Activated effector memory CD4-positive, alpha-beta T cell treated with Interleukin-2 at 50 U/mL for 16 hours (primary cell): ENCODE results near the gene CDS2.
A peak's percentile ranks its signal among the peaks of the same experiment; 100 is the strongest.

ENCODE experiments used
- DNase-seq: peaks from one replicate; pipeline ENCODE4 v3.0.0-alpha.2; 2020

Gene CDS2

DNA sequence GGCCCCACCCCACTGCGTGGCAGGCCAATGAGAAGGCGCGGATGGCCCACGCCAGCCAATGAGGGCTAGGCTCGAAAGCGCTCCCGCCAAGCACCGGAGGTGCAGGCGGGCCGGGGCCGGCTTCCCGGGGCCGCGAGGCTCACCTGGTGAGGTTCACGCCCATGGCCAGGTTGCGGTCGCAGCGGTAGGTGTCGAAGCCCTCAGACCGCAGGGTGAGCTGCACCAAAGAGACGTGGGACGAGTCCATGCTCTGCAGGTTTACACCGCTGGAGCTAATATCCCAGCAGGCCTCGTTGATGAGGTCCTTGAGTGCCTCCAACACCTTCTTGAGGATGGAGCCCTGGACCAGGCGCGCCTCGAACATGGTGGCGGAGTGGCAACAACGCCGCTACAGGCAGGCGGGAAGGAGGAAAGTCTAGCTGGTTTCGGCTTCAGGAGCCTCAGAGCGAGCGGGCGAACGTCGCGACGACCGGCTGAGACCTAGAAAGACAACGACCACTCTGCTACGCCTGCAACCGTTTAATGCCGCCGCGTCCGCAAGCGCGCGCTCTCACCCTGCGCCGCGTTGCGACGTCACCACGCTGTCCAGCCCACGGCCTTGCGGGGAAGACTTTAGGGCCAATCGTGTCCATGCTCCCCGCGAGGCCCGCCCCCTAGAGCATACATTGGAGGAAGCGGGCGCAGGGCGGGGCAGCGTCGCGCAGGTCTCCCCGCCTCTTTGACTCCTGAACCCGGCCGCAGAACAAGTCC lies 7.2 kb upstream of the CDS2 start, which contains the start of gene PCNA:
PCNA (minus strand) TSS at position 524 of the 750 bp plus-strand sequence; CDS start at position 364, 160 bp downstream.
- DNase-seq, result peak; percentile 94

DNA sequence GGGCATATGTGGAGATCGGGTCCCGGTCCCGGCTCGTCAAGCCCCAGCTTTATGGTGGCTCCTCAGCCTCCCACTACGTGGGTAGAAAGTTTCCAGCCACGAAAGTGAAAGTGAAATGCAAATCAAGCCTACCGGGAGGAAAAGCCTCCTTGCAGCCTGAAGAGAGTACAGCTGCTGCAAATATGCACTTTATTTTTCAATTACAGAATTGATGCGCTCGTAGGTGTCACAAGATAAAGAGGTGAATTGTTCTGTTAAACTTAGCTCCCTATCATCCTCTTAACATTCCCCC lies 6.7 kb upstream of the CDS2 start:
- no peak for DNase-seq

DNA sequence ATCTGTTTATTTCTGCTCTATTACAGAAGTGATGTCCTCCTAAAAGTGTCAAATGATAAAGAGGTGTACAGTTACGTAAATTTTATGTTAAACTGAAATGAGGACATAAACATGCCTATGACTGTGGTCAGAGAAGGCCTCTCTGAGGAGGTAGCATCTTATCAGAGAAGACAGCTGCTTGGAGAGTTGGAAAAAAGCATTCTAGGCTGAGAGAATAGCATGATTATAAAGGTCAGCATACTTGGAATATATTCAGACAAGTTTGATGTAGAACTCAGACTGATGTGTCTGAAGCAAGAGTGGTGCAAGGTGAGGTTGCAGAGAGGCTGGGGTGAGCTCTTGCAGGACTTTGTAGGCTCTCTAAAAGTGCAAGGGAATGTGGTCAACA lies 3.9 kb upstream of the CDS2 start:
- DNase-seq, result no peak

DNA sequence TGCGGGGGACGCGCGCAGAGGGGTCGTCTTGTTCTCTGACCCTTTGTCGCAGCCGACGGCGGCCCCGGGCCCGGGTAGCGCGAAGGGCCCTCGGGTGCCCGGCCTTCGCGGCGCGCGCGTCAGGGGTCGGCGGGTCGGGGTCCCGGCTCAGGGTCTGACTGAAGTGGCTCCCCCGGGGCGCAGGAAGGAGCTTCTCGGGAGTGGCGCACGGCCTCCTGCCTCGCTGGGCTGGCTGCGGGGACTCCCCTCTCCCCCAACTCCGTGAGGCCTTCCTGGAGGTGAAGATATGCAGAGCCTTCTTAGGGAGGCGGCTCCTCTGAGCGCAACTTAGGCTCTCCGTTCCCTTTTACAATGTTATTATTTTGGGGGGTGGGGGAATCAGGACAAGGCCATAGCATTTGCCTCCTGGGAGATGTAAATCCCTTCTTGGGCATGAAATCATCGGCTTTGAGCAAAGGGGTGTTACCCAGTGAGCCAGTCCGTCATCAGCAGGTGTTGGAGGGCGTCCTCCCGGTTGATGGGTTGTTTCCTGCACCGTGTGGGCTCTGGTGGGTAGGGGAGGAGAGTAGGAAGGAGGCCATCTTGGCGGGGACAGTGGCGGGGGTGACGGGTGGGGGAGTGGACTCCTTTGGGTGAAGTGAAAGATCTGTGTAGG lies 523 bp downstream of the CDS2 start:
- DNase-seq, result peak; percentile 53

DNA sequence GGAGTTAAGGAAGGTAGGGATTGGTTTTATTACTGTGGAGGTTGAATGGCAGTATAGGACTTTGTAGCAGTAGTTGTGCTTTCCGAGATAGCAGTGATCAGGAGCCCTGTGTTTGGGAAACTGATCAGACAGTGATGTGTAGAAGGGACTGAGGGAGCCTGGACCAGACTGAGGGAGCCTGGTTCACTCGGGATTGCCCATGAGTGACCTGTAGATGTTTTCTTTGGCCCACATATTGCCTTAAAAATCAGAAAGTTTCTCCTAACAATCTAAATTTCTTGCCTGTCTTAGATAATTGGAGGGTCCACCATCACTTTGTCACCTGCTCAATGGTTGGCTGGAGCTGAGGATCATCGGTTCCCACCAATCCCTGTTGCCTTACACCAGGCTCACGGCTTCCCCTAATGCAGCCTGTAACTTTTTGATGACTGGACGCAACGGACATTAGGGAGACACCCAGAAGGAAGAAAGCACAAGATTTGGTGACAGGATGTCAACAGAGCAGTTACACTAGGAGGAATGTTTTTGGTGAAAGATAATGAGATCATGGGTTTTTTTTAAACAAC lies 1.1 kb downstream of the CDS2 start:
- DNase-seq, result no peak

DNA sequence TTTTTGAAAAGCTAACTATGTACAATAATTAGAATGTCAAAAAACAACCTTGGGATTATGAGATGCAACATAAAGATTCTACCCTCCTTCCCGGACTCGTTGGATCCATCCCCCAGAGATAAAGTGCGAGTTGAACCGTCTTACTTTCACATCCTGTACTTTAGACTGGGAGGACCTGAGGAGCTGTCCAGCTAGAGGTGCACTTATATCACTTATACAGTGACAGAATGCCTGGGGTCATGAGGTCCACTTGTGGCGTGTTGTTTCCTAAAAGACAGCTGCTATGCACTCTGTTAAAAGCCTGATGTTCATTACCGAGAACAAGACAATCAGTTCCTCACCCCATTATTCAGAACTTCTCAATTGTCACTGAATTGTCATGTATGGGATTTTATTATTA lies 2.1 kb downstream of the CDS2 start:
- DNase-seq, result no peak

DNA sequence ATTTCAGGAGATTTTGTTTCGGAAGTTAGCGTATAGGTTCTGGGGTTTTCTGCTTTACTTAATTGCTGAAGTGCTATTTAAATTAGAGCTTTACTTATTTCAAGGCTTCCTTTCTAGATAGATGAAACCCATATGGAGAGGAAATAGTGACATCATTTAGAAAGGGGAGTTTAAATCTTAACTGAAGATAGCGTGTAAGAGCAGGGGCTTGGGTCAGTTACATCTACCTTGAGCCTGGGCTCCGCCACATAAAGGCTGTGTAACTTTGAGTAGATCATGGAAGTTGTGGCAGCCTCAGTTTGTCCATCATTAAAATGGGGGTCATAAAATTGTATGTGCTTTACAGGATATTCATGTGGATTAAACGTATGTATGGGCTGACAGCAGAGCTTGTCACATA lies 4.7 kb downstream of the CDS2 start:
- DNase-seq, result no peak

DNA sequence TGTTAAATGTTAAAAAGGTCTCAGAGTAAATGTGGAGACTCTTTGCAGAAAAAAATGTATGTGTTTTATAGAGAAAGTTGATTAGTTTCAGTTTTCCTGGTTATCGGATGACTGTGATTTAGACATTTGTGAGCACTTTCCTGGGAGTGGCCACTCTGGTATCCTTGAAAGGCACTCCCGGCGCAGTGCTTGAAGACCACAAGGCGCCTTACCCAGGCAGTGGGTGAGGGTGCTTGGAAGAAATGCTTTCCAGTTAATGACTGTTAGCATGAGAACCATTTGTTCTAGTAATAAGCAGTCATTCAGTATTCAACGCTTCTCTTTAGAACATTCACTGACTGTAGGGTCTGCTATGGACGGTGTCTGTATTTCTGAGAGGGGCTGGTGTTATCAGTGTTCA lies 7.2 kb downstream of the CDS2 start:
- DNase-seq, result no peak

DNA sequence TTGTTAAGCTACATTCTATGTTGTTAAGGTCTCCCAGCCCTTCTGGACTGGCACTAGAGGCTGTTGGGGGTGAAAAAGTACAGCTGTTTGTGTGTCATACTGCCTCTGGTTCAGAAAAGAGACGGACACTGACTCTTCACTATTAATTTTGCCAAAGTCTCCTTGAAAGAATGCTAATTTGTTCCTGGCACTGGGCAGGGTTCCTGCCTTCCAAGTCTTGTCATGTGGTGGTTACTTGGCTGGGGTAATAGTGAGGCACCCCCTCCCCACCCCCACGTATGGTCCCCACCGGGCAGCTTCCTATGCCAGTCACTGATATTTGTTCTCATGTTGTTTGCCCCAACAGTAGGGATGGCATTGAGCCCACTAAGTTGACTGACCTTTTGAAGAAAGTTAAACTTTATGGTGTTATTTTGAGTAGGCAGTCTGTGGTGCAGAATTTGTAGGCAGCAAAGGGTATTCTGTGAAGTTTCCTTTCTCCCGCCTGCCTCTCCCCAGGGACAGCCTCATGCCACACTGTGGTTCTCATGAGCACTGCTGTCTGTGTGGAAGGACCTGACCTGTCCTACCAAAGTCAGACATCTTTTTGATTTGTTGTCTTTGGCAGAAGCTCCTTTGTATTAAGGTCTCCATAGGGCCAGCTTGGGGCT lies 8.7 kb downstream of the CDS2 start:
- DNase-seq, result no peak

DNA sequence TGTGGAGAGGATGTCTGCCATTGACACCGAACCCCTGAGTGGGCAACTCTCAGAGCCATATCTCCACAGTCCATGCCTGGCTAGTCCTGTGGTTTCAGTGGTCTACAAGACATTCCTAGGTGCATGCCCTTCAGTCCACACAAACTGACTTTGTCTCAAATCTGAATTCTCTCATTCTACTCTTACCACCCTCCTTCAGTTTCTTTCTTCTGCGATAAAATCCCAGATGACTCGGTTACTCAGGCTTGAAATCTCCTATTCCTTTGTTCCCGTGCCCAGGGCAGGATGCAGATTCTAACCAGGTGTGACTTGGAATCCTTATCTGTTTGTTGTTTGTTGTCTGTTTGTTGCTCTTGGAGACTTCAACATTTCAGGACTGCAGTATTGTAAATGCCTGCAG lies 9.3 kb downstream of the CDS2 start:
- no peak for DNase-seq

DNA sequence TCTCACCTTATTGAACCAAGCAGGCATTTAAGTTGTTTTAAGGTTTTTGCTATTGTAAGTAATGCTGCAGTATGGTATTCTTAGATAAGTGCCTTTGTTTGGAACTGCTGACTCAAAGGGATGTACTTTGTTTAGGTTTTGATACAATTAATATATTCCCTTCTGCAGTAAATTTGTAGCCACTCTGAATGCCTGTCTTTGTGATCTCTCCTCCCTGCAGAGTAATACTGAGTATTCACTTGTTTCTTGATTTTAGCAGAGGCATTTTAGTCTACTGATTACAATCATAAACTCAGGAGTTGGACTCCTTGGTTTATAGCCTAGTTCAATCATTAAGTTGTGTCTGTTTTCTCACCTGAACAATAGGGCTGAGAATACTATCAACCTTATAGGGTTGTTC lies 13.4 kb downstream of the CDS2 start:
- no peak for DNase-seq

DNA sequence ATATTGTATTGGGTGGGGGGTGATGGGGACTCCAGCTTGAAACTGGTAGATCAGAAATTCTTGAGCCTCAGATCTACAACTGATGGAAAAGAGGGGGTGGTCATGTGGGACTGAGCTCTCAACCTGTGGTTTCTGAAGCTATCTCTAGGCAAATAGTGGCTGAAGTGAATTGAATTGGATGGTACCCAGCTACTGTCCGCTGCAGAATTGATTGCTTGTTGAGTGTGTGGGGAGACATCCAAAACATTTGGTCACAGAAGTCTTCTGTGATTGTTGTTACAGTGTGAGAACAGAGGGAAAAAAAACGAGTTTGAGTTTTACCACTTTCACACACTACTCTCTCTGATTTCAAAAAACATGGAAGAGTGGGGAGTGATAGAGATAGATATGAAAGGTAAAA lies 14.8 kb downstream of the CDS2 start:
- no peak for DNase-seq

DNA sequence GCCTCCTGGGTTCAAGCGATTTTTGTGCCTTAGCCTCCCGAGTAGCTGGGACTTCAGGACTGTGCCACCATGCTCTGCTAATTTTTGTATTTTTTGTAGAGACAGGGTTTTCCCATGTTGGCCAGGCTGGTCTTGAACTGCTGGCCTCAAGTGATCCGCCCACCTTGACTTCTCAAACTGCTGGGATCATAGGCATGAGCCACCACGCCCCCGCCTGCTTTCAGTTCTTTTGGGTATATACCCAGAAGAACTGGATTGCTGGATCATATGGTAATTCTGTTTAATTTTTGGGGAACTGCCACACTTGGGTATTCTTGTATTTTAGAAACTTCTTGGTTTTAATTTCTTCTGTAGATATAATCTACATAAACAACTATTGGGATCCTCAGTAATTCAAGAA lies 17.0 kb downstream of the CDS2 start:
- DNase-seq, result no peak

DNA sequence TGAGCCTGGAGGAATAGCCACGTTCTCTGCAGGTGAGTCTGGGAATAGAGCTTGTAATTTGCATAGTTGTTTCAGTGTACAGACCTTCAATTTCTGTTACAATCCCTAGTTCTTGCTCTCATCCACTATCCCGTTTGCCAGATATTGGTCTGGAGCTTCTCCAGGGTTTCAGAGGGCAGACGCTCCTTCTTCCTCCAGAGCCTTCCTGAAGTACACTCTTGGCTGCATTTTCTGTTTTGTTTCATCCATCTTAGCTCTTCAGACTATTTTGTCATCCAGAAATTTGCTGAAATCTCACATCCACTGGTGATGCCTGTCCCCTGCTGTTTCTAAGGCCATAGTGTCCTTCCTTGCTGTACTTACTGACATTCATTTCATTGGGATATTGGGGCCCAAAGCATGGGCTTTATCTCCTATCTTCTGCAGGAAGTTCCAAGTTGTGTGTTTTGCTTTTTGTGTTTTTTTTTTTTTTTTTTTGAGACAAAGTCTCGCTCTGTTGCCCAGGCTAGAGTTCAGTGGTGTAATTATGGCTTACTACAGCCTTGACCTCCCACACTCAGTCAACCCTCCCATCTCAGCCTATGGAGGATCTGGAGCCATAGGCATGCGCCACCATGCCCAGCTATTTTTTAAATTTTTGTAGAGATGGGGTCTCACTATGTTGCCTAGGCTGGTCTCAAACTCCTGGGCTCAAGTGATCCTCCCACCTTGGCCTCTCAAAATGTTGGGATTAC lies 18.7 kb downstream of the CDS2 start:
- no peak for DNase-seq

DNA sequence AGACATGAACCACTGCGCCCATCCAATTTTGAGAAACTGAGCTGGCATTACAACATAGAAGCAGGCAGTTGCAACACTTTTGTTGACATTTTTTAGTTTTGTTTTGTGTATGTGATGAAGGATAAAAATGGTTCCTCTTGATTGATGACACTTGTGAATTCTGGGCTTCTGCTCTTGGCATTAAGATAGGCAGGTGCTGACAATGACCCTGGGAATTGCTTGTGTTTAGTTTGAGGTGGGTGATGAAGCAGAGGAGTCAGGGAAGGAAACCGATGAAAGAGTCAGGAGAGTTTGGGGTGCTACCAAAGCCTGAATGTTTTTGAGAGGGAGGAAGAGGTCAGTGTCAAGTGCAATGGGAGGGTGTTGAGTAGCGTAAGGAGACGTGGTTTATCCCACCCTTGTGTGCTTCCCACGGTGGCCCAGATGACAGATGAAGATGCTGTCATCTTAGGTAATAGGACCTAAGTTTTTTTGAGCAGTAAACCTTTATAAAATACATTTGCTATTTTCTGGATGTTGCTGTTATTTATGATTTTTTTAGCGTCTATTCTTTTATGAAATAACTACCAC lies 19.4 kb downstream of the CDS2 start:
- DNase-seq, result no peak

DNA sequence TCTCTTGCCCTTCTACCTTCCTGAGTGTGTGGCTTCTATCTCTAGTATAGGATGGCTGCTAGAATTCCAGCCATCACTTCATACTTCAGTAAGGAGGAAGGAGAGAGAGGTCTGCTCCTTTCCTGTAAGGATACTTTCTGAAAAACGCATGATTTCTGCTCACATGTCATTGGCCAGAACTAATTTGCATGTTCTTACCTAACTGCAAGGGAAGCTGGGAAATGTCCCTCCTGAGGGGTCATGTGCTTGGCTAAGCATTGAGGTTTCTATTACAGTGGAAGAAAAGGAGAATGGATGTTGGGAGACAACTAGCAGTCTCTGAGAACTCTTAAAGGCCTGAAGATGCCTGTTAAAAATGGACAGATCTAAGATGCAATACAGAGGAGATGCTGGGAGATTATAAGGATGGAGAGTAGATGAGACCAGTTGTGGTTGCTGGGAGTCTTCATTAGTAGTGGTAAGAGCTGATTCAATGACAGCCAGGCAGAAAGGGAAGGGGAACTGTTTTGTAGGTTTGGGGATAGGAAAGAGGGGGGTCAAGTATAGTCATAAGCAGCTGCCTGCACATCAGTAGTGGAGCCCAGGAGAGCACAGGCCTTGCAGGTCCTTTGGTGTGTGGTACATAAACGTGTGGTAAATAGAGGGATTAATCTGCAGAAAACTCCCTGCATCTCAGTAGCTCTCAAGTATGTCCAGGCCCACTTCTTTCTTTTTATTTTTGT lies 20.2 kb downstream of the CDS2 start:
- no peak for DNase-seq

DNA sequence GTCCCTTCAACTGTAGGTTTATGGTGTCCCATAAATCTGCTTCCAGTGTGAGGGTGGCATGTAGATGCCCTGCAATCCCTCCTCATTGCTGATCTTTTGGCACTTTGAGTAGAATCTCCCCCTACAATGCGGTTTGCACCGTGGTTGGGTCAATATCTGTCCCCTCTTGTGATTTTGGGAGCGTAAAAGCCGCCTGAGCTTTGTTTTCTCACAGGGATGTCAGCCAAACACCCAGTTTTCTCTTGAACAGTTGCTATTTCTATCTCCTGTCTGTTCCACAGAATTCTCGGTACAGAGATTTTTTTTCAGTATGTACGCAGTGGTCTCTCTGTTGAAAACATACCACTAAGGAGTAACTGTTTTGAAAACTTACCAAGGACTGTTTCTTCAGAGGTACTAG lies 21.8 kb downstream of the CDS2 start:
- no peak for DNase-seq

DNA sequence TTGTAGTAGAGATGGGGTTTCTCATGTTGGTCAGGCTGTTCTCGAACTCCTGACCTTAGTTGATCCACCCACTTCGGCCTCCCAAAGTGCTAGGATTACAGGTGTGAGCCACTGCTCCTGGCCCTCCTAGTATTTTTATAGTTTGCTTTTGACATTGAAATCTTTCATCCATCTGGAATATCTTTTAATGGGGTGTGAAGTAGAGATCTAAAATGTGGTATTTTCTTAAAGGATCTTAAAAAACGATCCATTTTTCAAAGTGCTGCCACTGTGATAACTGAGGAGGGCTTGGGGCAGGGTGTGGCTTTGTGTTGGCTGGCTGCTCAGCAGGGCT lies 23.1 kb downstream of the CDS2 start:
- DNase-seq, result no peak

DNA sequence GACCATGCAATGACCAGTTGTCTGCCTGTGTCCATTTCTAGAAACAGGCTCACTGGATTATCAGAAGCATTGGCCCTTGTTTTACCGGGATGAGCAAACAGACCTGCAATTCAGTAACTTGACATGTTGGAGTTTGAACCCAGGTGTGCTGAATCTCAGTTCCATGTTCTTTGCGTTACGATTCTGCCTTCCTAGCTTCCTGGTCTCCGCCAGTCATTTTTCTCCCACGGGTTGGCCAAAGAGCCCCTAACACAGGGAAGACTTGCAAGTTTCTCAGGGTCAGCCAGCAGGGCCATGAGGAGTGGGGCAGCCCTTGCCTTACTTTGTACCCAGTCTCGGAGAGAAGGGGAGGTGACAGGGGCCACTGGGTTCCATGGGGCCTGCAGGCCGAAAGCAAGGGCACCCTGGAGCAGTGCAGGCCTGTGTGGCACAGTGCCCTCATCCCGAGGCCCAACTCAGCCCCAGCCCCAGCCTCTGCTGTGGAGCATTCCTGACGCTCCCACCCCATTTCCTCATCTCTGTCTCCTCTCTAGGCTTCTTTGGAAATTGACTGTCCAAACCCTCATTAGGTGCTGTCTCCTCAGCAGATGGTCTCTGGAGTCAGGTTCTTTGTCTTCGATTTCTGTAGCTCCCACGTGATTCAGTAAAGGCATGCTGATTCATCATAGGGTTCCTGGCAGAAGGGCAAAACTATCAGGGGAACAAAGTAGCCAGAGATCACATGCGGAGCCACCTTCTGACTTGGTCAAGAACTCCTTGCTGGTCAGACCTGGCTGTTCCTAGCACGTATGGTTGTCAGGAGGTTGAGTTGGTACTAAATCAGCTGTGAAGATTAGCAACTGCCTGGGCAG lies 23.6 kb downstream of the CDS2 start:
- no peak for DNase-seq

DNA sequence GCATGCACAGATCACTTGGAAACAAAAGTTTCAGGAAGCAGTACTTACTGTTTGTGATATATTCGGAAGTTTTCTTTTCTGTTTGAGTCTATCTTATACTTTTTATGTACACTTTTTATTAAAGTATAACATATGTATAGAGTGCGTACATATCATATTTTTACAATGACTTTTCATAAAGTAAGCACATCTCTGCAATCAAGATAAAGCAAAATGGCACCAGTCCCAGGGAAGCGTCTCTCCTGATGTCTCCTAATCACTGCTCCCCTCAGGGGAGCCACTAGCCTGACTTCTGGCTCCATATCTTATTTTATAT lies 26.3 kb downstream of the CDS2 start:
- no peak for DNase-seq

DNA sequence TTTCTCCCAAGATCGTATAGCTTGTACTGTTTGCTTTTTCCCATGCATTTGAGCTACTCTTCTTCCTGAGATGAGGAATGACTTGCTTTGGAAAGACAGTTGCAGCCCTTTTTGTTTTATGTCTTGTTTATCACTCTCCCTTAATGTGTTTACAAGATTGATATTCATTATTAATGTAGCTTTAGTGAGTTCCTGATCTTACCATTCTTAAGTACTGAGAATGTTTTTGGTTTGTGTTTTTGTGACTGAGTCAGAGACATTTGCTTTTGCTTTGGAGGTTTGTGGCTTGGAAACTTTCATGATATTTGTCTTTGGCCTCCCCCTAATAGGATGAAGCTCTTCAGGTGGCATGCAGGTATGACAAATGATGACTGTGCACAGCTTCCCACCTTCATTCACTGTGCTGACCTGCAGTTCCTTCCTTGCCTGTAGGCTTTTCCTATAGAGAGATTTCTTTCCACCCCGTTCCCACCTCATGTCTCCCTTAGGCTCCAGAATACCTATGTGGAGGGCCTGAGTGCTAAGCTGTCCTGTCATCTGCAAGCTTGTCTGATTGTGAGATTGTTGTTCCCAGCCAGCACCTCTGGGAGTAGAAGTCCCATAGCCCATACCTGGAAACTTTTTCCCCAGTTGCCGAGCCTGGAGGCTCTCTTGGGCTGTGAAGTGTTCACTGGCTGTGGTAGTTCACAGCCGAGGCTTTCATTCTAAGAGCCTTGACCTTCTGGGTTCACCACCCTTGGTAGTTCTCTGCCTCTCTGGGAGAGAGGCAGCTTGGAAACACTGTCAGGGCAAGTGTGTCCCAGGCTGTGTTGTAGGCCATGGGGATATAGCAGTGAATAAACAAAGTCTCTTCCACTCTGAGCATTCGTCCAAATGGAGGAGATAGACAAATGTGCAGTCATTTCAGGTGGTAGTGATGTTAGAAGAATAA lies 27.1 kb downstream of the CDS2 start:
- DNase-seq, result no peak
